GM18861 (cell line): ENCODE measurements around the gene PPARG.
"Not testable (repeated sequence)": the region's sequence is repeated elsewhere in the genome, so short reads cannot be mapped to it uniquely, and the experiment has no call there.

Source experiments
- ATAC-seq: cut with Tn5 transposase; IDR thresholded peaks from one replicate; pipeline ENCODE4 v1.9.1; 2021; ENCODE audit not compliant: unreplicated experiment

Gene PPARG

GRCh38 chr3:12454816-12455121 is 165.9 kb downstream of the PPARG start:
- ATAC-seq = no peak

- ATAC-seq = no peak
Measured at GRCh38 chr3:12455740-12456139, 166.9 kb downstream of the PPARG start.

GRCh38 chr3:12456441-12456840 is 167.6 kb downstream of the PPARG start:
- ATAC-seq = no peak

- ATAC-seq = not testable (repeated sequence)
Measured at GRCh38 chr3:12457380-12457779, 168.5 kb downstream of the PPARG start.

DNA sequence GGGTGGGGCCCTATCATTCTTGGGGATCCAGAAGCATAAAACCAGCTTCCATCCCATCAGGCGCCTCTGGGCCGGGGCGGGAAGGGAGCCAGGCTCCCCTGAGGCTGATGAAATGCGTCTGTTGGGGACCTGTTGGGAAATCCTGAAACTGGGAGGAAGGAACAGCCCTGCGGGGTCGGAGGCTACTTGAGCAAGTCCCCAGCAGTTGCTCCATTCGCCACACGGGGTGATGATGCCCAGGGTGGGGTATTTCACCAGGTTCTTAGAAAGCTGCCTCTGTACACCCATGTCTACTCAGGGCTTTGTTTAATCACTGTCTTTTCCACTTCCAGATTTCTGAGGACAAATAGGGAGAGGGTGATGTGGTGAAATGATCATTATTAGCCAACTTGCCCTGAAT is 170.0 kb downstream of the PPARG start:
- ATAC-seq = no peak

- no peak for ATAC-seq
Measured at GRCh38 chr3:12460127-12460526, 171.3 kb downstream of the PPARG start.

DNA sequence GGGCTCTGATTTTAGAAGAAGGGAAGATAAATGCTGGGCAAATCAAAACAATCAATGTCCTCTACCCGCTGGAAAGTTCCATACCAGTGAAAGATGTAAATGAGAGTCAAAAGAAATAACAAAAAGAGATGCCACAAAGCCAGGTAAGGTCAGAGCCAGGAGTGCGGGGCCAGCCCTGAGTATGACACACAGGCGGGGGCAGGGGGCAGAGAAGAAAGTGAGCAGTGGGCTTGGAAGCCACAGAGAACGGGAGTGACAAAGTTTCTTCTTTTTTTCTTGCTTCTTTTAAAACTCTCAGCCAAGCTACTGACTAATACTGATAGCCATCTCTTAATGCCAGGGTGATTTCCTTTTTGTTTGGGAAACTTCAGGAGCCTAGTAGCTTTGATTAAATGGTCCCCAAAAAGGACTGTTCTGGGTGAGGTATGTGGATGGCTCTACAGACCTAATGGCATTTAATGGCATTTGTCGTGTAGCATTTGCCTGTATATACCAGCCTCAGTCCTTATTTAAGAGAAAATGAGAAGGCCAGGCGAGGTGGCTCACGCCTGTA is 172.3 kb downstream of the PPARG start:
- no peak for ATAC-seq

DNA sequence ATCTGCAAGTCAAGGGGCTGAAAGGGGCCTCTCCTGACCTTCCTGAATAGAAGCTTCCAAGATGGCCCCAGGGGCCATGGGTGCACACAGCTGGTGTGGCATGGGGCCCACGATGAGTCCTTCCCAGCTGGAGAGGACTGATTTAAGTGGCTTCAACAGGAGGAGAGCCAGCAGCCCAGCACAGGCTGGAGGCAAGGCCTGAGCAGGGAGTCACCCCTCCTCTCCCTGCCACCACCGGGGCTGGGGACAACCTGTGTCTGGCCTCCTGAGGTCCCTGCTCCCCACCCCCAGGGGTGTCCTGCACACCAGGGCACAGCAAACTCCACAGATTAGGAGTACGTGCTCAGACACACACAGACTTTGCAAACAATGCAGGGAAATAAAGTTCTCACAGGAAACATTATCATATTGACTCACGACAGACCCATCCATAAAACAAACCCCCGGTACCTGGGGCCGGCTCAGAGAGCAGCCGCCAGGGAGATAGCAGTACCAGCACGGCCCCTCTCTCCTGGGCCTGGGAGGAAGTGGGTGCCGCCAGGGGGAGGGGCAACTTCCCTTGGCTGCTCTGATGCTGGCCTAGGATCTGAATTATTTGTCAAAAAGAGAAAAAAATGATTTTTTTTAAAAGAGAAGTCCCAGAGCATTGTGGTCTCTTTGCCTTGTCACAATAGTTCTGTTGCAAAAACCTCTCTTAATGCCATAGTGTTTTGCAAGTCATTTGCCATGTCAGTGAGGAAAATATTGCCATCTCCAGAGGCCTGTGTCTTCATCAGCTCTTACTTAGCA is 173.5 kb downstream of the PPARG start:
- no peak for ATAC-seq

- no peak for ATAC-seq
Measured at GRCh38 chr3:12463686-12464085, 174.8 kb downstream of the PPARG start.

- ATAC-seq = no peak
Measured at GRCh38 chr3:12464181-12464580, 175.3 kb downstream of the PPARG start.

DNA sequence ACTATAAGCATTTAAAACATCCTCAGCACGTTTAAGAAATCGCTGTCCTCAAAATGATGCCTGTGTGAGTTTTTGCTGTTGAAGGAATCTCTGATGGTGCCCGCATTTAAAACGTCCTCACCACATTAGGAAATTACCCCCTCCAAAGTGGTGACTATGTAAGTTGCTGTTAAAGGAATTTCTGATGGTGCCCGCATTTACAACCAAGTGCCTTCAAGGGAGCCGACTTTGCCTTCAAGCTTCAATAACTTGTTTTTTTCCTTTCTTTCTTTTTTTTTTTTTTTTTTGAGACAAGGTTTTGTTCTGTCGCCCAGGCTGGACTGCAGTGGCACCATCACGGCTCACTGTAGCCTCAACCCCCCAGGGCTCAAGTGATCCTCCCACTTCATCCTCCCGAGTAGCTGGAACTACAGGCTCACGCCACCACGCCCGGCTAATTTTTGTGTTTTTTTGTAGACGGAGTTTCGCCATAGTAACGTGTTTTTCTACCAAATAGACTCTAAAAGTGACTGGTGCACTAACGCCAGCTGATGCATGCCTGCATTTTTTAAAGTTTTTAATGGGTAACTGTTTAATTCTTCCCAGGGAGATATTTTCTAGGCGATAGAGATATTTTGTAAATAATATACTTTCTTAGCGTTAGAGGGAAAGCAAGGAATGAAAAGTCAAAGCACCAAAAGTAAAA is 176.4 kb downstream of the PPARG start:
- ATAC-seq = no peak

GRCh38 chr3:12465836-12466225 is 177.0 kb downstream of the PPARG start:
- ATAC-seq = no peak

DNA sequence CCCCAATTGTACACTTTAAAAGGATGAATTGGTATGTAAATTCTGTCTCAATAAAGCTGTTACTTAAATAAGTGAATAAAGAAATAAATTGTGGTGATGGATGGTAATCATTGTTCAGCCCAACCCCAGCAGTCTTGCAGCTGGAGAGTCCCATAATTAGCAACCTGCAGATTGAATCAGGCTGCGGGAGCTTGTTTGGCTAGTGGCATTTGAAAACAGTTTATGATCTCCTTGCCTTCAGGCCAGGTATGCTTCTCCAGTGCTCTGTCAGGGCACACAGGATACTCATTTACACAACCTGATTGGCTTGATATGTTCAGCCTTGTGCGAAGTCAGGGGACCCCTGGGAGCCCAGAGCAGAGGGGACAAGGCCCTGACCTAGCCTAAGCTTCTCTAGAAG is 178.9 kb downstream of the PPARG start:
- ATAC-seq = no peak

DNA sequence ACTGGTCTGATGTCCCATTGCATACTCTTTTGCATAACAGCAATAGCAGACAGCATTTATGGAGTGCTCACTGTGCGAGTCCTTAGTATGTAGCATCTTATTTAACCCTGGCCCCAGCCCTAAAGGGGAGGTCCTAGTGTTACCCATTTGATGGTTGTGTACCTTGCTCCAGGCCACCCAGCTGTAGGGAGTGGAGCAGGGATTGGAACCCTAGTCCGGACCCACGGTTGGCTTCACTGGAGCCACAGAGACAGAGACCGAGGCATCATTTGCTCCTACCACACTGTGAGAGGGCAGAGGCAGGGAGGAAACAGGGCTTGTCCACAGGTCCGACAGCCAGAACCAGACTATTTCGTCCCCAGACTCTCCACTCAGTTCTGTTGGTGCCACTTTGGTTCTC is 179.4 kb downstream of the PPARG start:
- no peak for ATAC-seq

- ATAC-seq = no peak
Measured at GRCh38 chr3:12468757-12469156, 179.9 kb downstream of the PPARG start.

DNA sequence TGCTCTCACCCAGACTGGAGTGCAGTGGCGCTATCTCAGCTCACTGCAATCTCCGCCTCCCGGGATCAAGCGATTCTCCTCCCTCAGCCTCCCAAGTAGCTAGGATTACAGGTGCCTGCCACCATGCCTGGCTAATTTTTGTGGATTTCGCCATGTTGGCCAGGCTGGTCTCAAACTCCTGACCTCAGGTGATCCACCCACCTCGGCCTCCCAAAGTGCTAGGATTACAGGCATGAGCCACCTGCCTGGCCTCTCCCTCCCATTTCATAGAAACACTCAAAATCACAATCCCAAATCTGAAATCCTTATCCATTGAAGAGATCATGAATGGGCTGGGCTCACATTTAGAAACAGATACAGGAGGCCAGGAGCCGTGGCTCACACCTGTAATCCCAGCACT is 180.4 kb downstream of the PPARG start:
- ATAC-seq = not testable (repeated sequence)

DNA sequence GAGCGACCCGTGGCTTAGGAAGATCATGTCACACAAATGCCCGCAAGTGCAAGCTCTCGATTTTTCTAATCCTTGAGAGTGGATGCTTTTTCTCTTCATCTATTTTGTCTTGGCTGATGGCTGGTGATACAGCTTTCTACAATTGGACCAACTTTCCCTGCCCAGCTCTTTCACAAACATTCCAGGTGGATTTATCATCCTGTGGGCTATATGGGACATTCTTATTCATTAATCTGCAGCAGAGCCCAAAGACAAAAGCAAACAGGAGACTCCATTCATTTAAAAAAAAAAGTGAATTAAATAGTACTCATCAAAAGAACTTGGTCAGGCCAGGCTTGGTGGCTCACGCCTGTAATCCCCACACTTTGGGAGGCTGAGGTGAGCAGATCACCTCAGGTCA is 181.2 kb downstream of the PPARG start:
- no peak for ATAC-seq

DNA sequence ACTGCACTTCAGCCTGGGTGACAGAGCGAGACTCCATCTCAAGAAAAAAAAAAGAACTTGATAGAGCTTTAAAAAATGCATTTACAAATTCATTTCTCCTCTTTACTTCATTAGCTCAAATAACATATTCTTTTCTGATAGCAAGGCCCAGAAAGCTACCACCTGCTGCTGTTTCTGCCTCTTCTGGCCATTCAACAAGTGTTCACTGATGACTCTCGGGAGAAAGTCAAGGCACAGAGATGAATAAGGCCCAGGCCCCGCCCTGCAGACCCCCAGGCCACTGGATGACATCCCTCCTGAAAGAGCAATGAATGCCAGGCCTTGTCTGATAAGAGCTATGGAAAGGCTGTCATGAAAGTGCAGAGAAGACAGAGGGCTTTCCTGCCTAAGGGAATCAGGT is 181.8 kb downstream of the PPARG start:
- no peak for ATAC-seq

- ATAC-seq = no peak
Measured at GRCh38 chr3:12471241-12471640, 182.4 kb downstream of the PPARG start.

DNA sequence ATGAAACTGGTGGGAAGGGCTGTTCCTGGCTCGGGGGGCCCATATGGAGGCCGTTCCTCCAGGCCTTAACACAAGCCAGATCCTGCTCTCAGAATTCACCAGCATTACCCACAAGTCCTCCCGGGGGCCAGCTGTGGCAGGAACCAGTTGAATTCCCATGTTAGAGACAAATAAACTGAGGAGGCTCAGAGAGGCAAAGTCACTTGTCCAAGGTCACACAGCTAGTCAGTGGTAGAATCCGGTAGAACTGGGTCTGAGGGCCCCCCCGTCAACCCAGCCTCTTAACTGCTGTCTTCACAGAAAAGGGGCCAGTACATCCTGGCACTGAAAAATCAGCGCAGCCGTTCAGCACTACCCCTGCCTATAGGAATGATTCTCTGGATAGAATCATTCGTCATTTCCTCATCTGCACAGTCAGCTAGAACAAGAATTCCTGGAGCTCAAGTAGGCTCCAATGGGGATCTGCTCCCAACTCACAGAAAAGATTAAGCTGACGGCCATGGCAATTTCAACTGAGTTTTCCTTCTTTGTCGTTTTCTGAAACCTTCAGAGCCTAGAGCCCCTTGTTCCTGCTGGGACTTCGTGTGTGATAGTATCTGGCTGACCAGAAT is 183.2 kb downstream of the PPARG start:
- ATAC-seq = no peak

DNA sequence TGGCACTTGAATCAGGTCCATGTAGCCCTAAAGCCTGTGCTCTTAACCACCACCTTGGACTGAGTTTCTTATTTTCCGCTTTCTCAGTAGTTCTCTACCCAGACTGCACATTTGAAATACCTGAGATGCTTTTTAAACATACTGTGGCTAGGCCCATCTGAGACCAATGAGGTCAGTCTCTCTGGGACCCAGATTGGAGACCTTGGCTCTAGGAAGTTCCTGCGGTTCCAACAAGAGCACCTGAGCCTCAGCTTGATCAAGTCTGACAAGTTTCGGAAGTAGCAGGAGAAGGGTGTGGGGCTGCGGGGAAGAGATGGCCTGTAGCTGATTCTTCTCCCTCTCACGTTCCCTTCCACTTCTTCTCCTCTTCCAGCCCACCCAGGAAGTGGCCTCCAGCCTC is 183.9 kb downstream of the PPARG start:
- ATAC-seq = no peak

DNA sequence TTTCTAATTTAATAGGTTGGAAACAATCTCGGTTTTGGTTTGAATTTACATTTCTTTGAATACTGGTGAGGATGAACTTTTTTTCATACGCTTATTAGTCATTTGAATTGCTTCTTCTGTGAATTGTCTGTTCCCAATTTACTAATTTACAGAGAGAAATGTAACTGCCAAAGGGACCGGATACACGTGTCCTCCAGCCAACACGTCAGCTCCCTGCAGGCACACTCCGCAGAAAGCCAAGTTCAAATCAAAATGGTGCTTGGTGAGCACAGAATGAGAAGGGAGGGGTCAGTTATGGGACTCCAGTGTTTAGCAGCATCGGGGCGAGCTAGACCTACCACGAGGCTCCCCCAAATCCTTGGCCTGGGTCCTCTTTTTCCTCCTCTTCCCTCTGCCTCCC is 184.6 kb downstream of the PPARG start:
- no peak for ATAC-seq
